HL-60 (cell line): Measurements from ENCODE around the gene CAPZA2.

ENCODE experiments used
- CTCF ChIP-seq: IDR thresholded peaks from one replicate; pipeline ENCODE4 v1.5.1; 2011; ENCODE audit warnings: low read length, control low read depth, inconsistent platforms; ENCODE audit not compliant: insufficient read depth
- GABPA ChIP-seq: IDR thresholded peaks from 2 replicates; pipeline ENCODE4 v1.6.1; 2012; ENCODE audit warnings: low read depth
- POLR2AphosphoS5 ChIP-seq: IDR thresholded peaks from 2 replicates; pipeline ENCODE4 v1.6.1; 2012; ENCODE audit warnings: low read depth
- REST ChIP-seq: IDR thresholded peaks from 2 replicates; pipeline ENCODE4 v1.6.1; 2012; ENCODE audit warnings: low read depth; ENCODE audit not compliant: insufficient replicate concordance
- SPI1 ChIP-seq: IDR thresholded peaks from 2 replicates; pipeline ENCODE4 v1.6.1; 2012; ENCODE audit warnings: low read depth, mild to moderate bottlenecking, borderline replicate concordance

GRCh38 chr7:116877443-116878217 lies 15.2 kb downstream of the CAPZA2 start:
- no peak for TF ChIP-seq POLR2AphosphoS5
- no peak for TF ChIP-seq CTCF
- no peak for TF ChIP-seq GABPA
- TF ChIP-seq REST = no peak
- no peak for TF ChIP-seq SPI1
